Liver (tissue), 9 donors: ENCODE results near the gene ENOX1. TPM values are rescaled to one million over a fixed set of nuclear protein-coding genes. Genes with fewer than 3 reads are reported as not detected.

ENCODE experiments used
- DNase-seq: peaks from one replicate; pipeline ENCODE4 v3.0.0-alpha.2; 2017; ENCODE audit warnings: low spot score
- H3K27ac ChIP-seq, 2 donors: one replicate each; pipeline ENCODE4 v1.7.0; 2013; ENCODE audit warnings: inconsistent platforms in 2 of 2, low read length in 2 of 2, control low read depth in 1 of 2, low read depth in 1 of 2, mild to moderate bottlenecking in 1 of 2
- H3K27me3 ChIP-seq, 4 donors: one replicate each; pipeline versions ENCODE4 v1.6.1 to v1.7.0; 2013; ENCODE audit warnings: low read length in 3 of 4, inconsistent platforms in 1 of 4, mild to moderate bottlenecking in 1 of 4, moderate library complexity in 1 of 4; ENCODE audit not compliant: control insufficient read depth in 4 of 4, insufficient read depth in 4 of 4
- H3K36me3 ChIP-seq, 4 donors: one replicate each; pipeline versions ENCODE4 v1.6.1 to v1.7.0; 2013; ENCODE audit warnings: low read length in 3 of 4, mild to moderate bottlenecking in 3 of 4, low read depth in 1 of 4, moderate library complexity in 1 of 4; ENCODE audit not compliant: control insufficient read depth in 4 of 4, insufficient read depth in 3 of 4
- H3K4me1 ChIP-seq, 4 donors: one replicate each; pipeline versions ENCODE4 v1.6.1 to v1.7.0; 2013; ENCODE audit warnings: low read length in 3 of 4, mild to moderate bottlenecking in 3 of 4, moderate library complexity in 1 of 4; ENCODE audit not compliant: control insufficient read depth in 4 of 4, insufficient read depth in 4 of 4
- H3K4me3 ChIP-seq, 3 donors: one replicate each; pipeline versions ENCODE4 v1.6.1 to v1.7.0; 2013; ENCODE audit warnings: low read length in 3 of 3, control low read depth in 1 of 3, low read depth in 1 of 3, mild to moderate bottlenecking in 1 of 3
- H3K9ac ChIP-seq, 2 donors: one replicate each; pipeline ENCODE4 v1.7.0; 2013; ENCODE audit warnings: low read length in 2 of 2, mild to moderate bottlenecking in 2 of 2, moderate library complexity in 2 of 2, control low read depth in 1 of 2, low read depth in 1 of 2
- H3K9me3 ChIP-seq, 4 donors: one replicate each; pipeline versions ENCODE4 v1.6.1 to v1.7.0; 2013; ENCODE audit warnings: low read length in 3 of 4; ENCODE audit not compliant: control insufficient read depth in 4 of 4
- ATF3 ChIP-seq: IDR thresholded peaks from 2 replicates; pipeline ENCODE4 v1.6.1; 2016; ENCODE audit warnings: antibody characterized with exemption
- CTCF ChIP-seq: fragments of 150-350 bp; IDR thresholded peaks from 2 replicates; pipeline ENCODE4 v1.5.1; 2017; ENCODE audit warnings: improper control_type of control experiment, low read depth, low read length; ENCODE audit not compliant: missing input control
- EGR1 ChIP-seq, 2 donors: IDR thresholded peaks; 2 replicates each; pipeline ENCODE4 v1.6.1; 2016 to 2018; ENCODE audit warnings: antibody characterized with exemption in 2 of 2, low read depth in 2 of 2
- FOXA1 ChIP-seq: IDR thresholded peaks from 2 replicates; pipeline ENCODE4 v1.6.1; 2016; ENCODE audit warnings: antibody characterized with exemption
- FOXA2 ChIP-seq: IDR thresholded peaks from 2 replicates; pipeline ENCODE4 v1.6.1; 2016; ENCODE audit warnings: antibody characterized with exemption
- GABPA ChIP-seq, 2 donors: IDR thresholded peaks in 1 of 2; conservative IDR thresholded peaks in 1 of 2; 2 replicates each; pipeline ENCODE4 v1.6.1; 2016; ENCODE audit warnings: antibody characterized with exemption in 2 of 2, mild to moderate bottlenecking in 1 of 2, moderate library complexity in 1 of 2
- HNF4A ChIP-seq, 2 donors: conservative IDR thresholded peaks; 2 replicates each; pipeline ENCODE4 v1.6.1; 2016; ENCODE audit warnings: antibody characterized with exemption in 2 of 2, mild to moderate bottlenecking in 2 of 2
- HNF4G ChIP-seq: IDR thresholded peaks from 2 replicates; pipeline ENCODE4 v1.6.1; 2016; ENCODE audit warnings: antibody characterized with exemption
- JUND ChIP-seq, 2 donors: IDR thresholded peaks; 2 replicates each; pipeline ENCODE4 v1.6.1; 2016; ENCODE audit warnings: antibody characterized with exemption in 2 of 2
- NR2F2 ChIP-seq: IDR thresholded peaks from 2 replicates; pipeline ENCODE4 v1.6.1; 2016; ENCODE audit warnings: antibody characterized with exemption
- RAD21 ChIP-seq, 2 donors: IDR thresholded peaks; 2 replicates each; pipeline ENCODE4 v1.6.1; 2016; ENCODE audit warnings: antibody characterized with exemption in 2 of 2, mild to moderate bottlenecking in 2 of 2
- REST ChIP-seq: IDR thresholded peaks from 2 replicates; pipeline ENCODE4 v1.6.1; 2016; ENCODE audit warnings: antibody characterized with exemption, mild to moderate bottlenecking
- RXRA ChIP-seq, 2 donors: IDR thresholded peaks; 2 replicates each; pipeline ENCODE4 v1.6.1; 2017 to 2018; ENCODE audit warnings: antibody characterized with exemption in 2 of 2, mild to moderate bottlenecking in 1 of 2
- SP1 ChIP-seq: IDR thresholded peaks from 2 replicates; pipeline ENCODE4 v1.6.1; 2018; ENCODE audit warnings: antibody characterized with exemption, mild to moderate bottlenecking
- TAF1 ChIP-seq: conservative IDR thresholded peaks from 2 replicates; pipeline ENCODE4 v1.6.1; 2016; ENCODE audit warnings: antibody characterized with exemption, mild to moderate bottlenecking
- YY1 ChIP-seq: IDR thresholded peaks from 2 replicates; pipeline ENCODE4 v1.6.1; 2016; ENCODE audit warnings: antibody characterized with exemption, mild to moderate bottlenecking
- ZBTB33 ChIP-seq: IDR thresholded peaks from 2 replicates; pipeline ENCODE4 v1.6.1; 2016; ENCODE audit warnings: antibody characterized with exemption
- WGBS: extraction: QIAGEN DNeasy Blood & Tissue Kit; methylation state at CpG from one replicate; pipeline ENCODE4 v1.1.7; 2013; 5-methylcytosine and 5-hydroxymethylcytosine counted together
- polyA plus RNA-seq, 2 donors: library from polyadenylated mRNA; stranded (reverse) in 1 of 2; unstranded in 1 of 2; fragments of 200-250 nt in 1 of 2; fragments of >200 nt in 1 of 2; fragmentation: Nextera tagmentation in 1 of 2; extraction: Ambion mirVana in 1 of 2; gene quantifications; one replicate each; pipeline versions ENCODE4 v1.2.1 to v1.2.3, GENCODE V29; 2013 to 2015
- total RNA-seq, 2 donors: library from RNA; depleted of rRNA; stranded (reverse); fragments of >200 nt; gene quantifications; one replicate each; pipeline ENCODE4 v1.2.3, GENCODE V29; 2014
- TF ChIP-seq, protein P1 (sequence below): IDR thresholded peaks from 2 replicates; pipeline ENCODE4 v1.6.1; 2016; ENCODE audit warnings: antibody characterized with exemption
- donor health status: healthy.
- donor health status: healthy.
- donor health status: healthy.
- donor health status: healthy.
- donor health status: healthy.

Gene ENOX1
- total and polyA plus RNA-seq, 4 donors, result 0.02 to 0.33 (median 0.08) TPM; not detected in 1

DNA sequence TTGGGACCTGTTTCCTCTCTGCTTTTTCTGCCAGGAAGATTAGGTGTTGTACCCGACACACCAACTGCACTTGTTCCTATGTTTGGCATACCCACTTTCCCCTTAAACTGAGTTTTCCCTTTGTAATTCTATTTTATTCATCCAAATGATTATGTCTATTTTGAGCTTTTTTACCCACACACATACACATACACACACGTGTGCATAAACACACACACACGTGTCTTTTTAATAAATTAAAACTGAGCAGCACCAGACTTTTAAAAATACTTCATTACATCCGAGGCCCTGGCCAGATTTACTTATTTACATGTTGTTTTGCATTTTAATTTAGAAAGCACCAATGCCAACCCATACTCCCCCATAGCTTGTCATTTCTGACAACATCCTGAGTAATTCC is 413.4 kb downstream of the ENOX1 start:
- no peak for DNase-seq
- peaks cover 0 to under 1% (median under 1%) of the 10 kb centered on the region in 4 donors for H3K4me1 ChIP-seq
- TF ChIP-seq FOXA2 (no peak), GABPA (IDR thresholded peaks at IDR 0.05 in 1 of 2, conservative IDR thresholded peaks at IDR 0.05 in 1 of 2) (no peak), REST (no peak), RXRA (IDR thresholded peaks at IDR 0.05) (no peak), HNF4G (no peak), ZBTB33 (no peak), CTCF (no peak), RAD21 (IDR thresholded peaks at IDR 0.05) (no peak), TAF1 (no peak), YY1 (no peak), HNF4A (conservative IDR thresholded peaks at IDR 0.05) (no peak), ATF3 (no peak), EGR1 (IDR thresholded peaks at IDR 0.05; ENCODE audit: low read depth in 2 of 2) (no peak), SP1 (no peak)
- TF ChIP-seq, protein P1, sequence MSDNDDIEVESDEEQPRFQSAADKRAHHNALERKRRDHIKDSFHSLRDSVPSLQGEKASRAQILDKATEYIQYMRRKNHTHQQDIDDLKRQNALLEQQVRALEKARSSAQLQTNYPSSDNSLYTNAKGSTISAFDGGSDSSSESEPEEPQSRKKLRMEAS, result no peak
- 84% methylated on average over 4 of the region's 4 CpGs for WGBS
- no peak overlapping the region for H3K9ac ChIP-seq
- no peaks in the 10 kb centered on the region for H3K27me3 ChIP-seq
- H3K9me3 ChIP-seq, result no peaks in the 10 kb centered on the region
- H3K27ac ChIP-seq, result no peak overlapping the region
- no peak overlapping the region for H3K4me3 ChIP-seq
- H3K36me3 ChIP-seq, result no peaks in the 10 kb centered on the region

DNA sequence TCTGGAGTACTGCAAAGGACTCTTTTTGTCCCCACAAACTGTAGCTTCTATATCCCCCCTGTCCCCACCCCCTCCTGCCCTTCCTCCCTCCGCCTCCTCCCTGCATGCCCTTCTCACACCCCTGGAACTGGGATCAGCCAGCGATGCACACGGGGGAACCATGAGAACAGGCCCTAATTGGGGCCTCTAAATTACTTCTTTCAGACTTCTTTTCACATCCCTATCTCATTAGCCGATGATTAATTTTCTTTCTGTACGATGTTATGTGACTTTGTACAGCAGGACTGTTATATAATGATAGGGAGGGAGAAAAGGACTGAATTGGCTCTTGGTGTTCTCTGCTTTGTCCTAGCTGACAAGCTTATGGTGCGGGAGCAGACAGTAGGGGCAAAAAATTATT is 415.9 kb downstream of the ENOX1 start:
- peaks cover 0 to 8% (median 5%) of the 10 kb centered on the region in 4 donors for H3K4me1 ChIP-seq
- no peak overlapping the region for H3K9ac ChIP-seq
- WGBS, result 89% methylated on average over 6 of the region's 6 CpGs
- no peaks in the 10 kb centered on the region for H3K9me3 ChIP-seq
- no peaks in the 10 kb centered on the region for H3K36me3 ChIP-seq
- no peaks in the 10 kb centered on the region for H3K27me3 ChIP-seq
- DNase-seq, result no peak
- H3K27ac ChIP-seq, result no peak overlapping the region
- H3K4me3 ChIP-seq, result no peak overlapping the region
- TF ChIP-seq HNF4A (conservative IDR thresholded peaks at IDR 0.05) (no peak), ATF3 (no peak), RAD21 (IDR thresholded peaks at IDR 0.05) (no peak), EGR1 (IDR thresholded peaks at IDR 0.05; ENCODE audit: low read depth in 2 of 2) (no peak), YY1 (no peak), HNF4G (no peak), TAF1 (no peak), JUND (IDR thresholded peaks at IDR 0.05) (no peak), FOXA1 (no peak), RXRA (IDR thresholded peaks at IDR 0.05) (no peak), CTCF (no peak), NR2F2 (no peak), SP1 (no peak), FOXA2 (no peak), GABPA (IDR thresholded peaks at IDR 0.05 in 1 of 2, conservative IDR thresholded peaks at IDR 0.05 in 1 of 2) (no peak)
- TF ChIP-seq, protein P1, result no peak
